Epithelial cell of esophagus (primary cell): Measurements from ENCODE around the gene LIG1.

Experiments
- DNase-seq: peaks from one replicate; pipeline ENCODE4 v3.0.0; 2010; ENCODE audit warnings: low read depth
- H3K4me3 ChIP-seq: 2 replicates; pipeline ENCODE4 v1.5.1; 2011; ENCODE audit warnings: mild to moderate bottlenecking, low read length, control low read depth
- TF ChIP-seq, protein P1 (sequence below): IDR thresholded peaks from 2 replicates; pipeline ENCODE4 v1.5.1; 2011; ENCODE audit warnings: low read depth, mild to moderate bottlenecking, low read length, control low read depth, inconsistent platforms; ENCODE audit not compliant: insufficient read depth; ENCODE audit errors: missing control alignments

Gene LIG1

DNA sequence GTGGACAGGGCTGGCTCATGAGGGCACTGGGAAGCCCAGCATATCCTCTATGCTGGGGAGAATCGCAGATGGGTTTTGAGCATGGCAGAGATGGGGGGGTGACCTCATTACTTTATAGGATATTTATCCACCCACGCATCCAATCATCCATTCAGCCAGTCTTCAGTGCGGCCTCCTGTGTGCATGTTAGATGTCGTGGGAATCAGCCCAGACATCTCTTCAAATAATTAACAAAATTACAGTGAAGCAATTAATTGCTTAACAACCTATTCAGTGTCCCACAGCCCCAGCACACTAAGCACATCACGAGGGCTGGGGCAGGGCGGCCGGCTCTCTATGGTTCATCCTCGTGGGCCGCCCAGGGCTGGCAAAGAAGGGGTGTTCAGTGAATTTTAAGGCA, 21.6 kb downstream of the LIG1 start:
- DNase-seq: no peak
- TF ChIP-seq, protein P1, sequence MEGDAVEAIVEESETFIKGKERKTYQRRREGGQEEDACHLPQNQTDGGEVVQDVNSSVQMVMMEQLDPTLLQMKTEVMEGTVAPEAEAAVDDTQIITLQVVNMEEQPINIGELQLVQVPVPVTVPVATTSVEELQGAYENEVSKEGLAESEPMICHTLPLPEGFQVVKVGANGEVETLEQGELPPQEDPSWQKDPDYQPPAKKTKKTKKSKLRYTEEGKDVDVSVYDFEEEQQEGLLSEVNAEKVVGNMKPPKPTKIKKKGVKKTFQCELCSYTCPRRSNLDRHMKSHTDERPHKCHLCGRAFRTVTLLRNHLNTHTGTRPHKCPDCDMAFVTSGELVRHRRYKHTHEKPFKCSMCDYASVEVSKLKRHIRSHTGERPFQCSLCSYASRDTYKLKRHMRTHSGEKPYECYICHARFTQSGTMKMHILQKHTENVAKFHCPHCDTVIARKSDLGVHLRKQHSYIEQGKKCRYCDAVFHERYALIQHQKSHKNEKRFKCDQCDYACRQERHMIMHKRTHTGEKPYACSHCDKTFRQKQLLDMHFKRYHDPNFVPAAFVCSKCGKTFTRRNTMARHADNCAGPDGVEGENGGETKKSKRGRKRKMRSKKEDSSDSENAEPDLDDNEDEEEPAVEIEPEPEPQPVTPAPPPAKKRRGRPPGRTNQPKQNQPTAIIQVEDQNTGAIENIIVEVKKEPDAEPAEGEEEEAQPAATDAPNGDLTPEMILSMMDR: no peak

DNA sequence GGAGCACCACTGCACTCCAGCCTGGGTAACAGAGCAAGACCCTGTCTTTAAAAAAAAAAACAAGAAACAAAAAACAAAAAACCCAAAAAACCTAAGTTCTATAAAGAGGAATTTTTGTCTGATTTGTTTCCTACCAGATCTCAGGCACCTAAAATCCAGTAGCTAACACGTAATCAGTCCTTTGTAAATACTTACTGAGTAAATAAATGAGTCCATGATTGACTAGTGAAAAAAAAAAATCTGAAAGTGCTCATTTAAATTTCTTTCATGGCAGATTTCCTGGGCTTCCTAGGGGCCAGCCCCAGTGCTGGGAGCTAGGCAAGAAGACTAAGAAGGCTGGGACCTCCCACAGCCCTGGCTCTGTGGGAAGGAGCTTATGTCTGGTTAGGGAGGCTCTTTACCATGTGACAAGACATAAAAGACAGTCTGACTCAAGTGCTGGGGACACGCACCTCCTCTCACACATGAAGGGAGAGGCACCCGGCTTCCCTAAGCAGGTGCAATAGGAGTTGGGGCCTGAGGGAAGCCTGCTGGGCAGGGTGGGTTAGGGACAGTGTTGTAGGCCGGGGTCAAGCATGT, 22.5 kb downstream of the LIG1 start:
- TF ChIP-seq, protein P1: no peak
- H3K4me3 ChIP-seq: no peak overlapping the region
- no peak for DNase-seq

More for the DNA sequence above, 21.6 kb downstream of the LIG1 start:
- H3K4me3 ChIP-seq: no peak overlapping the region

DNA sequence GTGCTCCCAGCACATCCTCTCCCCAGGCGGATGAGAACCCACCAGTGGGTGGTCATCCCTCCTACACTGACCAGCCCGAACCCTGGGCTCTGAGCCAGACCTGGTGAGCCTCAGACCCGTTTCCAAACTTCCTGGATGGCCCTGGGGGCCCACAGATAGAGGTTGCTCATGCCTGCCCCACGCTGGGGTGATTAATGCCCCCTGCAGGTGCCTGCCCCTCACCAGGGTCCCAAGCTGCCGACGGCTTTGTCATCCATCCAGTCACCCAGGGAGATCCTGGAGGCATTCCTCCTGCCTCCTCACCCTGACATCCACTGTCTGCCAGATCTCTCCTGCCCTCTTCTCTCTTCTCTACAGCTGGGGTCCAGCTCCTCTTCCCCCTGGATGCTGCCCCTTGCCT, 31.1 kb downstream of the LIG1 start:
- TF ChIP-seq, protein P1: no peak
- no peak for DNase-seq
- H3K4me3 ChIP-seq: no peak overlapping the region

DNA sequence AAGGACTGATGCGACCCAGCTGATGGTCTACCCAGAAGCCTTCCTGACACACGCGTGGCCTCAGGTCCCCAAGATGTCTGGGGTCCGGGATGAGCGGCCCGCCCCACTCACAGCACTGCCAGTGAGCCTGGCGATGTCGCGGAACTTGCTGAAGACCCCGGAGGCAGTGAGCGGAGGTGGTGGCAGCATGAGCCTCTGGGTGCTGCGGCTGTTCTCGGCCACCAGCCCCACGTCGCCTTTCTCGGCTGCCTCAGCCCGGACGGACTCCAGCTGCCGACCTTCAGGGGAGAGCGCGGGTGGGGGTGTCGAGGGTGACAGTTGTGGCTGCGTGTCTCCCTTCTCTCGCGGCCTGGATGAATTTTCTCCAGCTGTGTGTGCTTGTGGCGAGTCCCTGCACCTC, 32.7 kb downstream of the LIG1 start:
- no peak for DNase-seq
- TF ChIP-seq, protein P1: no peak

DNA sequence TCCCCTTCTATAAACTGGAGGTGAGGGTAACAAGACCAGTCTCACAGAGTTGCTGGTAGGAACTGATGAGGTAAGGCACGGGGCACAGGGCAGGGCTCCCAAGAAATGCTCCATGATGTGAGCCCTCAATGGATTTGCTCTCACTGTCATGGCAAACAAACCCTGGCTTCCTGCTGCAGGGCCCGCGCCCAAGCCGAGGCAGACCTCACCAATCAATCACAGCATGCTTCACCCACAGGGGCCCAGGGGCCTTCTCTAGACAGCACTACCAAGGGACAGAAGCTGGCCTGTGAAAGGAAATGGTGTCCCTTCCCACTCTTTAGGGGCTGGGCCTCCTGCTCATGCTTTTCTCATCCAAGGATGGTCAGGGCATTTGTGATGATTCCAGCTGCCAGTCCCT, 33.6 kb downstream of the LIG1 start:
- TF ChIP-seq, protein P1: no peak
- DNase-seq: no peak

More for the DNA sequence above, 32.7 kb downstream of the LIG1 start:
- H3K4me3 ChIP-seq: no peak overlapping the region

DNA sequence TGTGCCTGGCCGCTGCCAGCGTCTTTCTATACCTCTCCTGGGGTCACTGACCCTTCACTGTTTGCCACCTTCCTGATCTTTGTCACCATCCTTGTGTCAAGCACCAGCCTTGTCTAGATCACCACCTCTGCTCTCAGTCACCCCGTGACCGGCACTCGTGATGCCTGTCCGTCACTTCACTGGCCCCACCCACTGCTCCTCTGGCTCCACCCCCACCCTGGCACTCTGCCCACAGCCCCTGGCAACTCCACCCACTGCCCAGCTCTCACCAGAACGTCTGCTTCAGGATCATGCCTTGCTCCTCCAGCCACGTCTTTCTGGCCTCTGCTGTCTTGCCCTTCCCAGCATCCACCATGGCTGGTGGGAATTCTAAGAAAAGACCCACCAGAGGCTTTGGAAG, 34.7 kb downstream of the LIG1 start:
- peak; percentile 13 for DNase-seq

More for the DNA sequence above, 33.6 kb downstream of the LIG1 start:
- no peak overlapping the region for H3K4me3 ChIP-seq

DNA sequence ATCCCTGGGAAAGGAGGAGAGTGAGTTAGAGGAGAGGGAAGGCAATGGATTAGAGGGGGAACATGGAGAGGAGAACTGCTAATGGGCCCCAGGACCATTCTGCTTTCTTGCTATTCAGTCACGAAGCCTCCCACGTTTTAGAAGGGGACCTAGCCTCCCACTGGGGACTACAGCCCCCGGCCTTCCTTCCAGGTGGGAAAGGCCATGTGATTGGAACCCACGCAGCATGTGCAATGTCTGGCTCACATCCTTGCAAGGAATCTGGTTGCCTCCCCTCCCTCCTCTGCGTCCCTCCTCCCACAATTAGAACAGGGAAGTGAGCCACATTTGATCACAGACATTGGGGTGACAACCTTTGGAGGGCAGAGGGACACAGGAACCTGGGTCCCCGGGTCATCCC, 37.0 kb downstream of the LIG1 start:
- TF ChIP-seq, protein P1: no peak
- no peak overlapping the region for H3K4me3 ChIP-seq
- no peak for DNase-seq

More for the DNA sequence above, 34.7 kb downstream of the LIG1 start:
- TF ChIP-seq, protein P1: no peak
- no peak overlapping the region for H3K4me3 ChIP-seq
